GM12801 (cell line): Measurements from ENCODE around the gene TMEM255B.

Source experiments
- CTCF ChIP-seq: IDR thresholded peaks from one replicate; pipeline ENCODE4 v1.5.1; 2011; ENCODE audit warnings: control low read depth; ENCODE audit not compliant: insufficient read length; ENCODE audit errors: extremely low read depth

Gene TMEM255B

GRCh38 chr13:113816946-113817859 is 58.2 kb downstream of the TMEM255B start:
- no peak for TF ChIP-seq CTCF

GRCh38 chr13:113817860-113818691 is 59.0 kb downstream of the TMEM255B start:
- TF ChIP-seq CTCF: no peak

GRCh38 chr13:113818700-113819295 is 59.8 kb downstream of the TMEM255B start:
- no peak for TF ChIP-seq CTCF

- TF ChIP-seq CTCF: no peak
Measured at GRCh38 chr13:113819341-113819730, 60.3 kb downstream of the TMEM255B start.

- TF ChIP-seq CTCF: no peak
Measured at GRCh38 chr13:113819731-113820715, 61.0 kb downstream of the TMEM255B start.

- no peak for TF ChIP-seq CTCF
Measured at GRCh38 chr13:113820813-113821651, 62.0 kb downstream of the TMEM255B start.
